Keratinocyte (primary cell): ENCODE results near the gene ELF5.

Source experiments
- CTCF ChIP-seq, 3 experiments: IDR thresholded peaks in 1 of 3; conservative IDR thresholded peaks in 1 of 3; optimal IDR thresholded peaks in 1 of 3; 2 replicates in 2 of 3; 3 replicates in 1 of 3; pipeline versions ENCODE3 to v1.5.1; 2011; ENCODE audit warnings: low read length in 3 of 3, mild to moderate bottlenecking in 3 of 3, moderate library complexity in 2 of 3, control low read depth in 1 of 3, inconsistent platforms in 1 of 3; ENCODE audit not compliant: insufficient read depth in 2 of 3; ENCODE audit errors: extremely low read depth in 1 of 3
- EZH2 ChIP-seq: IDR thresholded peaks from one replicate; pipeline ENCODE4 v1.6.1; 2012; ENCODE audit warnings: inconsistent platforms, mild to moderate bottlenecking, low read length, moderate library complexity

- no peak for TF ChIP-seq CTCF (optimal IDR thresholded peaks at IDR 0.05 in 1 of 3, IDR thresholded peaks at IDR 0.05 in 1 of 3, conservative IDR thresholded peaks at IDR 0.05 in 1 of 3; ENCODE audit: extremely low read depth in 1 of 3, insufficient read depth in 2 of 3, low read length in 3 of 3)
- TF ChIP-seq EZH2, result no peak
Measured at GRCh38 chr11:34473603-34474169, 39.9 kb downstream of the ELF5 start.
